GM12873 (cell line): Measurements from ENCODE around the gene PTPRK.

ENCODE experiments used
- TF ChIP-seq, protein P1 (sequence below): IDR thresholded peaks from 2 replicates; pipeline ENCODE4 v1.5.1; 2012; ENCODE audit warnings: low read depth, mild to moderate bottlenecking, moderate library complexity, low read length, control low read depth; ENCODE audit not compliant: insufficient read depth; ENCODE audit errors: missing control alignments

The PTPRK gene

DNA sequence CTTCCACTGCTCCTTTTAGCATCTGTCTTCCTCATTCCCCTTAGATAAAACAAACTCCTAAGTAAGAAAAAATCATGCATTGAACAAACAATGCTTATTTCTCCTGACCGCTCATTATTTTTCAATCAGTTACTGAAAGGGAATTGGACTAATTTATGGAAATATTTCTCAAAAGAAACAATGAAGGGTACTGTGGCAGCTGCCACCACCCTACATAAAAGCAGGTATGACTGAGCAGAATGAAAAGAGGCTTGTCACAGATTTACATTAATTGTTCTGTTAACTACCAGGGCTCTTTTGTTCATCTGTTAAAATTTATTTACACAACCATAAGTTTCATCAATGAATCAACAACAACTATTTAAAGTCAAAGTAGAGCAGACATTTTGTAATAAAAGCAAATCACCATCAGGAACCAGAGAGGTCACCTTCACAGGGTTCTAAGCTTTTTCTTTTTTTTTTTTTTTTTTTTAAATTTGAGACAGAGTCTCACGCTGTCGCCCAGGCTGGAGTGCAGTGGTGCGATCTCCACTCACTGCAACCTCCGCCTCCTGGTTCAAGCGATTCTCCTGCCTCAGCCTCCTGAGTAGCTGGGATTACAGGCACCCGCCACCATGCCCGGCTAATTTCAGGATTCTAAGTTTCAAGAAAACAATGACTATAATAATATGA is 204.0 kb downstream of the PTPRK start:
- TF ChIP-seq, protein P1, sequence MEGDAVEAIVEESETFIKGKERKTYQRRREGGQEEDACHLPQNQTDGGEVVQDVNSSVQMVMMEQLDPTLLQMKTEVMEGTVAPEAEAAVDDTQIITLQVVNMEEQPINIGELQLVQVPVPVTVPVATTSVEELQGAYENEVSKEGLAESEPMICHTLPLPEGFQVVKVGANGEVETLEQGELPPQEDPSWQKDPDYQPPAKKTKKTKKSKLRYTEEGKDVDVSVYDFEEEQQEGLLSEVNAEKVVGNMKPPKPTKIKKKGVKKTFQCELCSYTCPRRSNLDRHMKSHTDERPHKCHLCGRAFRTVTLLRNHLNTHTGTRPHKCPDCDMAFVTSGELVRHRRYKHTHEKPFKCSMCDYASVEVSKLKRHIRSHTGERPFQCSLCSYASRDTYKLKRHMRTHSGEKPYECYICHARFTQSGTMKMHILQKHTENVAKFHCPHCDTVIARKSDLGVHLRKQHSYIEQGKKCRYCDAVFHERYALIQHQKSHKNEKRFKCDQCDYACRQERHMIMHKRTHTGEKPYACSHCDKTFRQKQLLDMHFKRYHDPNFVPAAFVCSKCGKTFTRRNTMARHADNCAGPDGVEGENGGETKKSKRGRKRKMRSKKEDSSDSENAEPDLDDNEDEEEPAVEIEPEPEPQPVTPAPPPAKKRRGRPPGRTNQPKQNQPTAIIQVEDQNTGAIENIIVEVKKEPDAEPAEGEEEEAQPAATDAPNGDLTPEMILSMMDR, result no peak

DNA sequence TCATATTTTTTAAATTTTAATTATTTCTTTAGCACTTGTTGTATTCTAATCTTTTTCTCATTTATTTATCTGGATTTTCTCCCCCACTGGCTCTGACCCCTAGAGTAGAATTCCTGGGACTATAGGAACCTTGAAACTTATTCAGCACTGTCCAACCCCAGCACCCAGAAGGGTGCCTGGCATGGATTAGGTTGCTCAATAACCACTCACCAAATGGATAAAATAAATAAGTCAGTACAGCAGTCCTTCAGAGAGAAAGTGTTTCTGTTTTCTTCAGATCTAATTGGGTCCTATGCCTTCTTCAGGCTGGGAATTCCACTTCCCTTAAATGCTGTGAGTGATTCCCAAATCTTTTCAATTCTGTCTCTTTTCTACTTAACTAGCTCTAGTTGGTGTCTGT is 206.2 kb downstream of the PTPRK start:
- TF ChIP-seq, protein P1, result no peak

DNA sequence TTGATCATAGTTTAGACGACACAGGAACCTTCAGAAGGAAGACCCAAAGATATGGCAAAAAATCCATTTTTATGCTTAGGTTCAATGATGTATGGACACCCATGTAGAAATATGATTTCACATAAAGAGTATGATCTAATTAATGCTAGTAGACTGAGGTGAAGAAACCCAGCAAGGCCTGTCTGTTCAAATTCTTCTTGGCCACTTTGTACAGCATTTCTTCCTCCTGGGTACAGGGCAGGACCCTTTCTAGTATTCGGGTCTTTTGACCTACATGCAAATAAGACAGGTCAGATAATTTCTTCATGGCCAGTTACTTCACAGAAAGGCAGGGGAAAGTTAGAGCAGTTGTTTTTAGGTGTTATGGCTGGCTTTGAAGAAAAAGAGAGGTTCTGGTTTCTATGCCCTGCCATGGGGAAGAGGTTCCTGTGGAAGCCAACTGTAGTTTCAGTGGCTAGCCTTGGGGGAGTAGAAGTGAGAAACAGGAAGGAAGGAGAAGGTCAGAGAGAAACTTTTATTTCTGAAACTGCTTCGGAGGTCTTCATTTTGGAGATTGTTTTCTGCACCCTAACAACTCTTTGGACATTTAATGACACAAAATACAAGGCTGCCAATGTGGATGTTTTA is 208.3 kb downstream of the PTPRK start:
- TF ChIP-seq, protein P1, result no peak

DNA sequence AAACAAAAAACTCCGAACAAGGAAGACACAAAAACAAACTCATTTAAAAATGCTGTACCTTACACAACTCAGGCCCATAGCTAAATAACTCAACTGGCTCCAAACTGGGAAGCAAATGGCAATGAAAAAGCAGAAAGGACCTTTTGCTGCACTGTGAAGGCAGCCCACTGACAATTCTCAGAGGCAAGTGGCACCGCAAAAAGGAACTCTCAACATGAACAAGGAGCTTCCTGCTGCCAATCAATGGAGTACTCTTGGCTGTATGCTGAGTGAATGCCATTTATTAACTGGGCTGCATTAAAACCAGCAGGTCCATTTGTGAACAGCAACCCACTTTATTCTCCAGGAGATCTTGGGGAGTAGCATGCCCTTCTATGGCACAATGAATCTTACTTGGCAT is 209.9 kb downstream of the PTPRK start:
- TF ChIP-seq, protein P1, result no peak

DNA sequence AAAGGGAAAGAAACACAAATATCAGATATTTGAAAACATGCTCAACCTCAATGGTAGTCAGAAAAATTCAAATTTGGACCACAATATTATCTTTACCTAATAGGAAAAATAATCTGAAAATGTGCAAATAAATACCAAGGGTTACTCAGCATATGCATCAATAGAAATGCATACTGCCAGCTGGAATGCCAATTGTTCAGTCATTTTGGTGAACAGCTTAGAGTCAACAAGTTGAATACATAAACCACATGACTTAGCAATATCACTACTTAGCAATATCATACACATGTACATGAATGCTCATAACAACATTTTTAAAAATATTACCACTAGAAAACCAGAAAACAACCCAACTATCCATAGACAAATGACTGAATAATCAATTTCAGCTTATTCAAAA is 212.7 kb downstream of the PTPRK start:
- TF ChIP-seq, protein P1, result no peak

DNA sequence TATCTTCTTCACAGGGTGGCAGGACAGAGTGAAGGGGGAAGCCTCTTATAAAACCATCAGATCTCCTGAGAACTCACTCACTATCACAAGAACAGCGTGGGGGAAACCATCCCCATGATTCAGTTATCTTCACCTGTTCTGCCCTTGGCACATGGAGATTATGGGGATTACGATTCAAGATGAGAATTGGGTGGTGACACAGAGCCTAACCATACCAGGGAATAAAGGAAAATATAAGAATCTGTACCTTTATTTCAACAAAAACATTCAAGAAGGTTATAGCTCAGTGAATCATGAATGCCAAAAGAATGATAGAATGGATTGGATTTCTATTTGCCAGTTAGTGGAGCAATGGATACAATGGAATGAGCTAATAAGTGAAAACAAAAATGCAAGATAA is 214.4 kb downstream of the PTPRK start:
- TF ChIP-seq, protein P1, result no peak

DNA sequence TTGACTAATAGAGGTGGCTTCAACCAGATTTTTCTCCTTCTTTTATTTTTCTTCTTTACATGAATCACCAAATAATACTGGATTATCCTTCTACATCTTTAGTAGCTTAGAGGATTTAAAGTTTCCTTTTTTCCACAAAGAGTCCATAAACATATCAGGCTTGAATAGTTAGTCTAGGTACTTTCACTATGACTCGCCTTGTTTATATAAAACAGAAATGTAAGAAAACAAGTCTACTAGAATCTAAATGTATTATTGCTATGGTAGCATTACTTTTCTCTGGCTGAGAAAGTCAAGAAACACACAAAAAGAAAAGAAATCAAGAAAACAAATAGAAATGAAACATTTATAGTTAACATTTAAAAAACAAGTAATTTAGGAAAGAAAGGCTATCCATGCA is 215.2 kb downstream of the PTPRK start:
- TF ChIP-seq, protein P1, result no peak
